GM18499 (cell line): ENCODE results near the gene LRRC4C.

Source experiments
- ATAC-seq: cut with Tn5 transposase; IDR thresholded peaks from one replicate; pipeline ENCODE4 v1.9.1; 2021; ENCODE audit warnings: moderate number of reproducible peaks; ENCODE audit not compliant: insufficient read depth, unreplicated experiment

Gene LRRC4C

DNA sequence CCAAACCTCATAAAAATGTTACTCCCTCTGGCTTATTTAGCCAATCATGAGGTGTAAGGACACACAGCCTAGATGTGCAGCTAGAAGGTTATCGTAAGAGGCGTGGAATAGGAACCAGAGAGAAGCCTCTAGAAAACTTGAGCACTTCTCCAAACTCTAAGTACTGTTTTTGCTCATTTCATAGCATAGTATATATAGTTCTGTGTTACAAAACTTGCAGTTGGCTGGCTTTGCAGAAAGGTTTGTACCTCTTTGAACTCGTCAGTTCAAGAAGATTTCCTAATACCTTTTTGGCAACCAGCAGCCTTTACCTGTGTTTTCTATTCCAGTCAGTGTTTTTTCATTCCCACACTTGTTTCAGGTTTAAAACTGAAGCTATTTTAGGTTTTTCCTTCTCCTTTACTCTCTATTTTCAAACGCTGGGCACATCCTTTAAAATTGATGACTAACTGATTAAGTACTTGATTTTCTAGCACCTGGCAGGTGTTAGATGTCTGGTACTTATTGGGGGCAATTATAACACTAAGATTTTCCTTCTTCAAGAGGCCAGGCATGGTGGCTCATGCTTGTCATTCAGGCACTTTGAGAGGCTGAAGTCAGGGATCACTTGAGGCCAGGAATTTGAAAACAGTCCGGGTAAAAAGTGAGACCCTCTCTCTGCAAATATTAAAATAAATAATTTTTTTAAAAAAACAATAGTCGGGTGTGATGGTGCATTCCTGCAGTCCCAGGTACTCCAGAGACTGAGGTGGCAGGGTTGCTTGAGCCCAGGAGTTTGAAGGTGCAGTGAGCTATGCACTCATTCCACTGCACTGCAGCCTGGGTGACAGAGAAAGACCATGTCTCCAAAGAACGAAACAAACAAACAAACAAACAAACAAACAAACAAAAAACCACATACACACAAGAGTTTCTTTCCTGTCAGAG, 125.2 kb downstream of the LRRC4C start:
- no peak for ATAC-seq

- no peak for ATAC-seq
These were observed 126.1 kb downstream of the LRRC4C start for GRCh38 chr11:41333357-41333756.

DNA sequence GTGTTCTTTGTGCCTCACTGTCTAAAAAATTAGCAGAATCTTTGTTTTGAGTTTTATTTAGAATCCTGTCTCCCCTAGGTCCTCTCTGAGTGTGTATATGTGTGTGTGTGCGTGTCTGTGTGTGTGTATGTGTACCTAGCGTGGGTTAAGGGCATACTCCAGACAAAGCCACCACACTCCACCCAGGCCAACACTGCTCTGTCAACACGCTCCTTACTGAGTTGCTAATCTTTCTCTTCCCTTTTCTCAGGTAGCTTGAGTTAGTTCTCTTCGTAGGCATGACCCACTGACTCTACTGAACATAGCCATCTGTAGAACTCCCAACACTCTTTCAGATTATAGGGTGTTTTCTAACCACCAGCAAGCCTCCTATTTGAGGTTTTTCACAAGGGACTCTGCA, 131.1 kb downstream of the LRRC4C start:
- ATAC-seq = no peak

GRCh38 chr11:41323446-41323845, 136.0 kb downstream of the LRRC4C start:
- ATAC-seq = no peak

- no peak for ATAC-seq
These were observed 138.8 kb downstream of the LRRC4C start for GRCh38 chr11:41320653-41321052.

GRCh38 chr11:41320238-41320637, 139.2 kb downstream of the LRRC4C start:
- no peak for ATAC-seq

- ATAC-seq = no peak
These were observed 140.0 kb downstream of the LRRC4C start for GRCh38 chr11:41319434-41319833.

- ATAC-seq = no peak
These were observed 142.7 kb downstream of the LRRC4C start for GRCh38 chr11:41316751-41317150.

DNA sequence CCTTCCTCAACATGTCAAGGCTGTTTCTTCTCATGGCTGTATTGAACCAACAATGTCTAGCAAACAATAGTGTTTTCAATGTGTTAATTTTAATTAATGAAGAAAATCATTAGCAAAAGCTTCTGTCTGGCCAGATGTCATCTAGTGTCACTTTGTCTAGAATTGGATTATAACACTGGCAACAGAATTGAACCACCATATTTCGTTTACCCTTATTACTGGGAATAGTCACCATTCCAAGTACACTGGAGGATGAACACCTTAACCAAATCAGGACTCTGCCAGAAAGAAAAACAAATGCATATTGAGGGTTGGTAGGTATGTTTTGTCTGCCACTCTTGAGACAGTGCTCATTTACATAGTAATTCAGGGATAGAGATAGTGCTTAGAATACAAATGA, 146.2 kb downstream of the LRRC4C start:
- ATAC-seq = no peak

GRCh38 chr11:41309716-41310115, 149.7 kb downstream of the LRRC4C start:
- ATAC-seq = no peak

DNA sequence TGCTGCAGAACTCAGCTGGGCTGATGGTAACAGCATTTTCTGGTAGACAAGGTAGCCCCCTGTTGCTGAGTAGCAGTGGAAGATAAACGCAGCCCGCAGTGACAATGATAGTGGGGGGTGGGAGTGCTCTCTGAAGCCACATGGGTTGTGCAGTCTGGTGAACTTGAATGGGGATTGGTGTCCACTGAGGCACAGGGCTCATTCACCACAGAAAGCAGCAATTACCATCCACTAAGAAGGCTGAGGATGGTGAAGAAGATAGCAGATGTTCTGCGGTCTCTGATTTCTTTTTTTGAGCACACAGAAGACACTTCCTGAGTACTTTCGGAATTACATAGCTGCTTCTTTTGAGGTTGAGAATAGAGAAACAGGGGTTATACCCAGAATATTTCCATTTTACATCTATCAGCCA, 150.3 kb downstream of the LRRC4C start:
- no peak for ATAC-seq

- ATAC-seq = no peak
These were observed 151.2 kb downstream of the LRRC4C start for GRCh38 chr11:41308286-41308685.

- ATAC-seq = no peak
These were observed 152.0 kb downstream of the LRRC4C start for GRCh38 chr11:41307296-41308080.

DNA sequence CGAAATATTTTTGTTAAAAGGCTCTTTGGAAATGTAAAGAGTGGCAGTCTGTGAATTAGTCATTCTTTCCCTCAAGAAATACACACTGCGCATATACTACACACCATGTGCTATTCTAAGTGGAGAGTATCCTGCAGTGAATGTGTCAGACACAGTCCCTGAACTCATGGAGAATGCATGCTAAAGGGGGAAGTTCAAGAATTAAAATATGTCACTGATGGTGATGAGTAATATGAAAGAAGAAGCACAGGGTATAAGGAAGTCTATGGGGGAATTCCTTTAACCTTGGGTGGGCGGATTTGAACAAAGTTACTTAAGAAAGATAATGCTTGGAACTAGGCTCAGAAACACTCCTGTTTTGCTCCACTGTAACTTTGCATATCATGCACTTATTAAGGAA, 153.0 kb downstream of the LRRC4C start:
- no peak for ATAC-seq

- no peak for ATAC-seq
These were observed 158.4 kb downstream of the LRRC4C start for GRCh38 chr11:41301023-41301422.

GRCh38 chr11:41289408-41289807, 170.0 kb downstream of the LRRC4C start:
- ATAC-seq = no peak

DNA sequence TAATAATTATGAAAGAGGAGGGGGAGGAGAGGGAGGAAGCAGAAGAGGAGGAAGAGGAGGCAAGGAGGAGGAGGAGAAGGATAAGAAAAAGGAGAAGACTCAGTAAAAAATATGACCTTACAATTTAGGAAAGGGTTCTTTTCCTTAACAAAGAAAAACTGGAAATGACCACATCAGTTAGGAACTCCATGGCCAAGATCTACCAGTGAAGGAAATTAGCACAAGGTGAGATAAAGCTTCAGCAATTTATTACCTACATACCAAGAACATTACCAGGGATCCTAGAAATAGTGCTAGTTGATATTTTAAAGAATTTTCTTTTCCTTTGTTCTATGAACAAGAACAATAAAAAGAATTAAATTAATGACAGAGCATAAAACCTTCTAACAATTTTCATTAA, 172.7 kb downstream of the LRRC4C start:
- ATAC-seq = no peak

GRCh38 chr11:41284354-41284753, 175.1 kb downstream of the LRRC4C start:
- no peak for ATAC-seq

- no peak for ATAC-seq
These were observed 176.1 kb downstream of the LRRC4C start for GRCh38 chr11:41283191-41283930.

GRCh38 chr11:41282395-41282794, 177.1 kb downstream of the LRRC4C start:
- ATAC-seq = no peak
